Activated CD8-positive, alpha-beta memory T cell treated with anti-CD3 and anti-CD28 coated beads, Interleukin-2, amount 50 U/mL, for 1 hour (primary cell): Measurements from ENCODE around the gene SORBS1.

Experiments
- DNase-seq: peaks from one replicate; pipeline ENCODE4 v3.0.0-alpha.2; 2020; ENCODE audit errors: extremely low read depth

Gene SORBS1

DNA sequence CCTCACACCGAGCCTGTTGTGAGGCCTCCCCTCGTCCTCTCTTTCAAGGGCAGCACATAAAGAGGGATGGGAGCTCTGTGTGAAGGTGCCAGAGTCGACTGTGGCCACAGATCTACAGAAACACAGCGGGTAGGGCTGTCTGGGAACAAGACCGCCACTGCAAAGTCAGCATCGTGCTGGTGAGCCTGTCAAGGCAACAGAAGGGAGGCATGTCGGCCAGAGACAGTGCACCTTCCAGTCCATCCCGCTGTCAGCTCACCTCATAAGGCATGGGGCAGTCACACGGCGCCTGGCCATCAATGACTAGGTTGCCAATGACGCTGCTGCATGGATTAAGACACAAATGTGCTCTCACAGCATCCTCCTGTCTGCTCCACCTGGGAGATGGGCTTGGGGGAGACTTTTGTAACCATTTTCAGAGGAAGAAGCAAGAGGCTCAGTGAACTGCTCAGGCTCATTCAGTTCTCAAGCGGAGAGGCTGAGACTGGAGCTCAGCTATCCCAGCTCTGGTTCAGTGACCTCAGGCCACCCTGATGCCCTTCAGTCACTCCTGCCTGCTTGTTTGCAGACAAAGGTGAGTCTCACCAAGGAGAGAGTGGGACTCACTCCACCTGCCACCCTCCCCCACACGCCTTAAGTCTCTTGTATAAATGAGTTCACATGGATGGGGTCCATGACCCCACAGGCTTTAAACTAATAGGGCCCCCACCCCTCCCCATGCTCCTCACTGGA, 125.5 kb downstream of the SORBS1 start:
- no peak for DNase-seq

- DNase-seq, result no peak
Observed at GRCh38 chr10:95434583-95434982, 126.6 kb downstream of the SORBS1 start.

GRCh38 chr10:95431900-95432342, 129.2 kb downstream of the SORBS1 start:
- no peak for DNase-seq

- DNase-seq, result no peak
Observed at GRCh38 chr10:95430231-95430951, 130.8 kb downstream of the SORBS1 start.

DNA sequence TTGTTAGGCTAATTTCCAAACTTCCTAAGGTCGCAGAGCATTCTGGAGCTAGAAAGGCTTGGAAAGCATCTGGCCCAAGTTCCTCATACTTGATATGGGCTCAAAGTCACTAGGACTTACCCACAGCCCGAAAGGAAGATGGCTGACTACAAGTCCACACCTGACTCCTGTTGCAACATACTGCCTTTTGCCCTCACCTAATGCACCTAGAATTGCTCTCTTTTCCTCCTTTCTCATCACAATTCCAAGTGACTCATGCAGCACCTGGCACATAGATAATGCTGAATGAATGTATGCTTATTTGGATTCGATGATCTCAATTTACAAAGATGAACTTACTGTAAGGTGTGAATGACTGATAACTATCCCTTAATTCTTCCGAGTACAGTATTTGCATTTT, 131.5 kb downstream of the SORBS1 start:
- no peak for DNase-seq

GRCh38 chr10:95428701-95429100, 132.5 kb downstream of the SORBS1 start:
- DNase-seq, result no peak

GRCh38 chr10:95426482-95426881, 134.7 kb downstream of the SORBS1 start:
- no peak for DNase-seq

DNA sequence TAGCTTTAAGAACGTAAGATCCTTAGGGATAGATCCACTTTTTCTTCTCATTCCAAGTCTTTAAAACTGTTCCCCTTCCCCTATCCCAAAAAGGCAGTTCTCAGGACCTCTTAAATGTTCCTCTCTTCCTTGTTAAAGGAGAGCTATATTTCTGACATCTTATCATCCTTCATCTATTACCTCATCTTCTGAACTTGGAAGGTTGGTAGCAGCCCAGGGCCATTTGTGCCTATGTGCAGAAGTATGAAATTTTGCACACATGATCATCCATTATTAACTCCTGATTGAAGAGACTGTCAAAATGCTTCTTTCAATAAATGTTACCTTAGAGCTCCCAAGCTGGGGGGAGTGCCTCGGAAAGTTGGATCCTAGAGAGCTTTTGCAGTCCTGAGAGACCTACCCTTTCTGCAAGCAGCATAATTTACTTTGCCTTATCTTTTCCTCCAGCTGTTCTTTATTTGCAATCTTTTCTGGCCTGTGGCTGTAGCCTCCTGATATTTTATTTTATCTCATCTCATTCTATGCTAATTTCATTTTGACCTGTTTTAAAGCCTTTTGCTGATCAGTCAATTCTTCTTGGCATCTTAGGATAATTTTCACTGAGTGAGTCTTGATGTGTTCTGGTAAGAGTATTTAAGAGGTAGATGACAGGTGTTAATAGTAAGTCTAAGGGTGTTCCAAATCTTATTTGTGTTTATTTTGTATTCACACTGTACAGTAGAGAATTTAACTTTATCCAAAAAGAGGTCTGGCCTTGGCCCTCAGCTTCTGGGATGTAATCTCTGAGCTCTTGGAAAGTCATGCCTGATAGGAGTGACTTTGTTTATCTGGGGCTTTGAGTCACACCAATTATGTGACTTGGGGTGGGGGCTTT, 135.3 kb downstream of the SORBS1 start:
- DNase-seq, result no peak

DNA sequence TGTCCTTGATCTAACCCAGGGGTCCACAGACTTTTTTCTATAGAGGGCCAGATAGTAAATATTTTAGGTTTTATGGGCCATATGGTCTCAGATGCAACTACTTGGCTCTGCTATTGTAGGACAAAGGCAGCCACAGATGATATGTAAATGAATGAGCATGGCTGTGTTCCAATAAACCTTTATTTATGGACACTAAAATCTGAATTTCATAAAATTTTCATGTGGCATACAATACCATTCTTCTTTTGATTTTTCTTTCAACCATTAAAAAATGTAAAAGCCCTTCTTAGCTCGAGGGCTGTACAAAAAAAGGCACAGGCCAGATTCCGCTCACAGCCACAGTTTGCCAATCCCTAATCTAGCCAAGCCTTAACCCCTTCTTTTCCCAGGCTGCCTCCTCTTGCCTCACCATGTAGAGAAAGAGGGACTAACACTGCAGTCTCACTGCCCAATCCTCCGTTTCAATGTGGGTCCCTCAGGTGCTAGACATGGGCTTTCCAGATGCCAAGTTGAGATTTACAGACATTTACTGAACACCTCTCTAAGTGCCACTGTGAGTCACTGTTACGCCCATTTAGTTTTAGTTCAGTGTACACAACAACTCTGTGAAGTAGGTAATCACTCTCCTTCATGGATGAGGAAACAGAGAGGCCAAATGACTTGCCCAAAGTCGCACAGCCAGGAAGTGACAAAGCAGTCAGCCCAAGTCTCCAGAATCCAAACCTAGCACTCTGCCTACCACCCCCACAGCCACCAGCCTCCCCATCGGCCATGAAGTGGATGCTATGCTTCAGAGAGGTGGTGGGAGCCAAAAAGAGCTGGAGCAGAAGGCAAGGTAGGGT, 137.8 kb downstream of the SORBS1 start:
- DNase-seq, result no peak

- DNase-seq, result no peak
Observed at GRCh38 chr10:95422233-95422632, 138.9 kb downstream of the SORBS1 start.

DNA sequence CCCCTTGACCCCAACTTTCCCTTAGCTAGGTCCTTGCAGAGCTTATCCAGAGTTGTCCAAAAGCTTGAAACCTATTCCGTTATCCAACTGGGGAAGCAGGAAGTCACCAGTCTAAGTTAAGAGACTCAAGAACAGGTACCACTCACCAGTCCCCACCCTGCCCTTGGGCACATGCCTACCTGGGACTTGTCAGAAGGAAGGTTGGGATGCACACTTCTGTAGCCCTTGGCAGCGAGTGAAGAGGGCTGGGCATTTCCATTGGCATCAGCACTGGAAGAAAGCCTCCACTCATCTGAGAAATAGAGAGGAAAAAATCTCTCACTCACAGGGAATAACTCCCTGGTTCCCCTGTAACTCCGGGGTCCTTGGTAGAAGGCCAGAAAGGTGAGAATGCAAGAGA, 139.4 kb downstream of the SORBS1 start:
- DNase-seq, result no peak

GRCh38 chr10:95419399-95419798, 141.8 kb downstream of the SORBS1 start:
- no peak for DNase-seq

- no peak for DNase-seq
Observed at GRCh38 chr10:95416973-95417372, 144.2 kb downstream of the SORBS1 start.

GRCh38 chr10:95416270-95416669, 144.9 kb downstream of the SORBS1 start:
- DNase-seq, result no peak

DNA sequence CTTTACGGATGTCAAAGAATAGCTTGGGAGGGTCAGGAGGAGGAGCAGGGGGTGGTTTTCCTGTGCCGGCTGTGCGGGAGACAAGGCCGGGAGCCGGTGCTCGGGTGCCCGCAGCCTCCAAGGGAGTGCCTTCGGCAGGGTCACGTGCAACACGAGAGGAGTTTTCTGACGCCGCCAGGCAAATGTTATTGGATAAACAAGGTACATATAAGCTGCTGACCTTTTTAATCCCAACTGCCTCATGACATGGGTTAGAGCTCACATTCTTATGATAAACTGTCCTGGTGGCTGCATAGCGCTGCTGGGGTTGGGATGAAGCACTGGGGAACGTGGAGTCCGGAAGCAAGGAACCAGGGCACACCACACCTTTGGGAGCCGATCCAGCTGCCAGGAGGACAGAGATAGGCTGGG, 145.5 kb downstream of the SORBS1 start:
- no peak for DNase-seq

GRCh38 chr10:95414844-95415485, 146.2 kb downstream of the SORBS1 start:
- DNase-seq, result no peak

DNA sequence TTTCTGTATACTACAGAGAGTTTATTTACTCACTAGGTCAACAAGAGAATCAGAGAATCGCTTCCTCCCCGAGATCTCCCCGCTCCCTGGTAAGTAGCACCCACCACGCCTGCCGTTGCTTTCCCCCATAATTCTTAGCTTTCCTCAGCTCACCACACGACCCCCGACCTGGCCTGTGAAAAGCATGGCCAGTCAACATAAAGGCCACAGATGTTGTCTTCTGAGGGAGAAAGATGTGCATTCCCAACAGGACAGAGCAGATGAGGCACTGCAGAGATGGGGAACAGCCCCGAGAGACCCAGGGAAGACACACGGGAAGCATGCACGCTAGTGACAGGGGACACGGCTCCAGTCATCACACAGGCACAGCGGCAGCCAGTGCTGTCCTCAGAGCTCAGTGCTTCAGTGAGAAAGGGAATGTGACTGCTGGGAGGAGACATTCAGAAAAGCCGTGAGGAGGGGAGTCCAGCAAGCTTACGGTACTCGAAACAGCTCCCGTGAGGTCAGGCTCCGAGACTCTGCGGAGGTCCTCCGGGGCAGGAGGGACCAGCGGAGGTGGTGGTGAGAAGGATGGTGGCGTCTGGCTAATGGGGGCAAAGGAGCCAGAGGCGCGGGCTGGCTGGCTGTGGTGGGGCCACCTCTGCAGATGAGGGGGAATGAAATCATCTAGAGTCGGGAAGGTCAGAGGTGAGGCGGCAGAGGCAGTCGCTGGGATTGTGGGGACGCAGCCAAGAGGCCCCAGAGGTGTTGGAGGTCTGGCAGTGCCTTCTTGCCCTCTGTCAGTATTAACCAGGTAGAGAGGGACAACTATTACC, 146.9 kb downstream of the SORBS1 start:
- no peak for DNase-seq

DNA sequence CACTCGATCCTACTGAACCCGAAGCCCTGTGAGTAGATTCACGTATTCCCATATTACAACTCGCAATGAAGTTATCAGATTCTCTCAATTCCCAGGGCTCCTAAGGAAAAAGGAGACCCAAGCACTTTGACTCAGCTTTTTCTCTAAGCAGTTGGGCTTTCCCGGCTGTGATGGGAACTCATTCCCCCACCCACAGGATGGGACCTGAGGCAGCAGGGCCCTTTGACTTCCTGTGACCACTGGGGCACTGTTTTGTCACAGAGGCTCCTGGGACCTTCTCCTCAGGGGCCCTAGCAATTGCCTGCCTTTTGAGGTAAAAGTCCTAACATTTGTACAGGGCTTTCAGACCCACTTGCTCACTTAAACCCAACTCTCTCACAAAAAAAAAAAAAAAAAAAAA, 147.6 kb downstream of the SORBS1 start:
- no peak for DNase-seq

- DNase-seq, result no peak
Observed at GRCh38 chr10:95411635-95412034, 149.5 kb downstream of the SORBS1 start.
